ENCODE results near the gene SORCS1.

Gene SORCS1

GRCh38 chr10:107011992-107012391 is 152.5 kb downstream of the SORCS1 start:
- H3K79me2 ChIP-seq (ENCODE audit: low read length): no peaks in the 10 kb centered on the region
- H3K27me3 ChIP-seq (replicated peaks; ENCODE audit: insufficient read depth, low read length): no peaks in the 10 kb centered on the region
- H3K9me2 ChIP-seq (replicated peaks; ENCODE audit: insufficient read depth, low read length): no peaks in the 10 kb centered on the region
- H3K4me1 ChIP-seq (ENCODE audit: low read length): no peaks in the 10 kb centered on the region
- H4K20me1 ChIP-seq (ENCODE audit: insufficient read depth, low read length): no peaks in the 10 kb centered on the region
- H3K9me3 ChIP-seq (replicated peaks; ENCODE audit: insufficient read depth, low read length): no peaks in the 10 kb centered on the region
- DNase-seq: no peak
- TF ChIP-seq CTCF (IDR thresholded peaks at IDR 0.05; ENCODE audit: low read length): no peak
- TF ChIP-seq EZH2 (optimal IDR thresholded peaks at IDR 0.05; ENCODE audit: low read depth, low read length): no peak
- no peak for TF ChIP-seq EZH2phosphoT487 (IDR thresholded peaks at IDR 0.05; ENCODE audit: low read length)
- no peaks in the 10 kb centered on the region for H3F3A ChIP-seq (ENCODE audit: insufficient read depth, low read length)
- no peak overlapping the region for H3K4me3 ChIP-seq (ENCODE audit: low read length)
- no peak overlapping the region for H3K4me2 ChIP-seq (ENCODE audit: low read depth, low read length)
- no peaks in the 10 kb centered on the region for H3K36me3 ChIP-seq (replicated peaks; ENCODE audit: insufficient read depth, low read length)
- H2AFZ ChIP-seq (ENCODE audit: low read length): no peak overlapping the region
- H3K27ac ChIP-seq (ENCODE audit: low read length): no peak overlapping the region
- no peak overlapping the region for H3K9ac ChIP-seq (ENCODE audit: low read length)

GRCh38 chr10:107011105-107011504 is 153.4 kb downstream of the SORCS1 start:
- Histone ChIP-seq H3K4me2 (ENCODE audit: low read depth, low read length) (no peak overlapping the region), H3K9me2 (replicated peaks; ENCODE audit: insufficient read depth, low read length) (no peaks in the 10 kb centered on the region), H3K27me3 (replicated peaks; ENCODE audit: insufficient read depth, low read length) (no peaks in the 10 kb centered on the region), H4K20me1 (ENCODE audit: insufficient read depth, low read length) (no peaks in the 10 kb centered on the region), H3K4me1 (ENCODE audit: low read length) (no peaks in the 10 kb centered on the region), H3F3A (ENCODE audit: insufficient read depth, low read length) (no peaks in the 10 kb centered on the region), H2AFZ (ENCODE audit: low read length) (no peak overlapping the region), H3K4me3 (ENCODE audit: low read length) (no peak overlapping the region), H3K27ac (ENCODE audit: low read length) (no peak overlapping the region), H3K36me3 (replicated peaks; ENCODE audit: insufficient read depth, low read length) (no peaks in the 10 kb centered on the region), H3K9me3 (replicated peaks; ENCODE audit: insufficient read depth, low read length) (no peaks in the 10 kb centered on the region), H3K9ac (ENCODE audit: low read length) (no peak overlapping the region), H3K79me2 (ENCODE audit: low read length) (no peaks in the 10 kb centered on the region)
- no peak for DNase-seq
- TF ChIP-seq EZH2 (optimal IDR thresholded peaks at IDR 0.05; ENCODE audit: low read depth, low read length): no peak
- TF ChIP-seq EZH2phosphoT487 (IDR thresholded peaks at IDR 0.05; ENCODE audit: low read length): no peak
- no peak for TF ChIP-seq CTCF (IDR thresholded peaks at IDR 0.05; ENCODE audit: low read length)

GRCh38 chr10:107010531-107010930 is 154.0 kb downstream of the SORCS1 start:
- no peaks in the 10 kb centered on the region for H3K9me2 ChIP-seq (replicated peaks; ENCODE audit: insufficient read depth, low read length)
- no peaks in the 10 kb centered on the region for H3K27me3 ChIP-seq (replicated peaks; ENCODE audit: insufficient read depth, low read length)
- no peaks in the 10 kb centered on the region for H3K79me2 ChIP-seq (ENCODE audit: low read length)
- DNase-seq: no peak
- H3K4me1 ChIP-seq (ENCODE audit: low read length): no peaks in the 10 kb centered on the region
- H4K20me1 ChIP-seq (ENCODE audit: insufficient read depth, low read length): no peaks in the 10 kb centered on the region
- H3K36me3 ChIP-seq (replicated peaks; ENCODE audit: insufficient read depth, low read length): no peaks in the 10 kb centered on the region
- H3K4me2 ChIP-seq (ENCODE audit: low read depth, low read length): no peak overlapping the region
- no peak overlapping the region for H3K4me3 ChIP-seq (ENCODE audit: low read length)
- no peaks in the 10 kb centered on the region for H3K9me3 ChIP-seq (replicated peaks; ENCODE audit: insufficient read depth, low read length)
- H3K27ac ChIP-seq (ENCODE audit: low read length): no peak overlapping the region
- H2AFZ ChIP-seq (ENCODE audit: low read length): no peak overlapping the region
- no peak overlapping the region for H3K9ac ChIP-seq (ENCODE audit: low read length)
- no peak for TF ChIP-seq EZH2 (optimal IDR thresholded peaks at IDR 0.05; ENCODE audit: low read depth, low read length)
- no peak for TF ChIP-seq EZH2phosphoT487 (IDR thresholded peaks at IDR 0.05; ENCODE audit: low read length)
- no peak for TF ChIP-seq CTCF (IDR thresholded peaks at IDR 0.05; ENCODE audit: low read length)
- no peaks in the 10 kb centered on the region for H3F3A ChIP-seq (ENCODE audit: insufficient read depth, low read length)
